GM12878 (cell line): ENCODE data around the gene C1QC.

Experiments used
- CREM ChIP-seq: IDR thresholded peaks from 2 replicates; pipeline ENCODE4 v1.6.1; 2014; ENCODE audit warnings: antibody characterized with exemption, low read depth
- CTCF ChIP-seq, 3 experiments: IDR thresholded peaks in 2 of 3; conservative IDR thresholded peaks in 1 of 3; 2 replicates each; pipeline ENCODE4 v1.5.1; 2011; ENCODE audit warnings: low read depth in 3 of 3, low read length in 3 of 3, mild to moderate bottlenecking in 3 of 3, control low read depth in 2 of 3, moderate library complexity in 2 of 3, inconsistent platforms in 1 of 3, mixed read lengths in 1 of 3; ENCODE audit not compliant: control insufficient read depth in 2 of 3, insufficient read depth in 1 of 3; ENCODE audit errors: extremely low read depth in 1 of 3
- EZH2 ChIP-seq: IDR thresholded peaks from 2 replicates; pipeline ENCODE4 v1.6.1; 2012; ENCODE audit warnings: low read depth, mild to moderate bottlenecking, control low read depth, inconsistent platforms, low read length, borderline replicate concordance; ENCODE audit not compliant: control insufficient read depth
- FOXM1 ChIP-seq: IDR thresholded peaks from 2 replicates; pipeline ENCODE4 v1.6.1; 2012; ENCODE audit warnings: low read depth, mild to moderate bottlenecking, inconsistent platforms, low read length, moderate library complexity
- MXI1 ChIP-seq: fragments of 150-350 bp; IDR thresholded peaks from 2 replicates; pipeline ENCODE4 v1.6.1; 2011; ENCODE audit warnings: low read depth, mild to moderate bottlenecking, inconsistent platforms, low read length, improper control_type of control experiment
- NRF1 ChIP-seq: conservative IDR thresholded peaks from 2 replicates; pipeline ENCODE4 v1.6.1; 2011; ENCODE audit warnings: mild to moderate bottlenecking, low read depth, low read length, improper control_type of control experiment
- POLR2A ChIP-seq: IDR thresholded peaks from 2 replicates; pipeline ENCODE4 v1.6.1; 2011; ENCODE audit warnings: low read depth, mild to moderate bottlenecking, low read length
- POLR2AphosphoS5 ChIP-seq: IDR thresholded peaks from 2 replicates; pipeline ENCODE4 v1.6.1; 2011; ENCODE audit warnings: mild to moderate bottlenecking, low read length, inconsistent platforms
- REST ChIP-seq: IDR thresholded peaks from 2 replicates; pipeline ENCODE4 v1.6.1; 2012; ENCODE audit warnings: mild to moderate bottlenecking, low read depth, low read length
- SIX5 ChIP-seq: IDR thresholded peaks from 2 replicates; pipeline ENCODE4 v1.6.1; 2011; ENCODE audit warnings: mild to moderate bottlenecking, low read depth, low read length, moderate library complexity; ENCODE audit not compliant: severe bottlenecking
- SUZ12 ChIP-seq: fragments of 200-600 bp; sonication (generic); IDR thresholded peaks from one replicate; pipeline ENCODE4 v1.6.1; 2018; ENCODE audit warnings: antibody characterized with exemption, mild to moderate bottlenecking; ENCODE audit not compliant: unreplicated experiment
- TF ChIP-seq, protein P1 (sequence below): IDR thresholded peaks from 2 replicates; pipeline ENCODE4 v1.6.1; 2012; ENCODE audit warnings: low read depth, low read length, improper control_type of control experiment

GRCh38 chr1:22600817-22601605 is 42.4 kb upstream of the C1QC start:
- no peak for TF ChIP-seq SIX5
- no peak for TF ChIP-seq POLR2A
- no peak for TF ChIP-seq POLR2AphosphoS5
- no peak for TF ChIP-seq CTCF (IDR thresholded peaks at IDR 0.05 in 2 of 3, conservative IDR thresholded peaks at IDR 0.05 in 1 of 3; ENCODE audit: control insufficient read depth in 2 of 3, extremely low read depth in 1 of 3, insufficient read depth in 1 of 3, low read depth in 3 of 3, low read length in 3 of 3)
- TF ChIP-seq, protein P1, sequence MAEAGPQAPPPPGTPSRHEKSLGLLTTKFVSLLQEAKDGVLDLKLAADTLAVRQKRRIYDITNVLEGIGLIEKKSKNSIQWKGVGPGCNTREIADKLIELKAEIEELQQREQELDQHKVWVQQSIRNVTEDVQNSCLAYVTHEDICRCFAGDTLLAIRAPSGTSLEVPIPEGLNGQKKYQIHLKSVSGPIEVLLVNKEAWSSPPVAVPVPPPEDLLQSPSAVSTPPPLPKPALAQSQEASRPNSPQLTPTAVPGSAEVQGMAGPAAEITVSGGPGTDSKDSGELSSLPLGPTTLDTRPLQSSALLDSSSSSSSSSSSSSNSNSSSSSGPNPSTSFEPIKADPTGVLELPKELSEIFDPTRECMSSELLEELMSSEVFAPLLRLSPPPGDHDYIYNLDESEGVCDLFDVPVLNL, result no peak
- no peak for TF ChIP-seq EZH2
- no peak for TF ChIP-seq MXI1
- TF ChIP-seq REST, result no peak
- TF ChIP-seq NRF1, result no peak
- TF ChIP-seq FOXM1, result no peak
- no peak for TF ChIP-seq CREM
- no peak for TF ChIP-seq SUZ12
